ENCODE data around the gene LRRC46. TPM values are rescaled to one million over a fixed set of nuclear protein-coding genes. Genes with fewer than 3 reads are reported as not detected.

LRRC46 gene
- 0.11 and 0.13 TPM in 2 replicates for total RNA-seq

GRCh38 chr17:47831003-47831933 lies at the start of gene LRRC46, which contains the start of gene MRPL10:
TSS of gene LRRC46 (plus strand) at chr17:47831670. CDS start at chr17:47831990, 320 bp downstream.
TSS of gene MRPL10 (minus strand) at chr17:47831541. CDS start at chr17:47831511, 30 bp downstream.

GRCh38 chr17:47821424-47822391 lies 9.8 kb upstream of the LRRC46 start, which contains the start of gene OSBPL7:
TSS of gene OSBPL7 (minus strand) at chr17:47821794. CDS start at chr17:47820278, 1,516 bp downstream.

GRCh38 chr17:47840742-47841487 lies 9.4 kb downstream of the LRRC46 start, which contains the start of gene SCRN2:
TSS of gene SCRN2 (minus strand) at chr17:47841273. CDS start at chr17:47840843, 430 bp downstream.

GRCh38 chr17:47850692-47851573 lies 19.5 kb downstream of the LRRC46 start, which contains the start of gene SP6:
TSS of gene SP6 (minus strand) at chr17:47851163. CDS start at chr17:47848429, 2,734 bp downstream.

Other genes with a start within 250 kb of the LRRC46 start
- gene KPNB1, start 181.8 kb upstream of the LRRC46 start, total RNA-seq, result 282 and 311 TPM in 2 replicates
- 11.1 and 12.5 TPM in 2 replicates for gene TBKBP1, start 137.5 kb upstream of the LRRC46 start, total RNA-seq
- not detected in 2 replicates for gene TBX21, start 98.4 kb upstream of the LRRC46 start, total RNA-seq
- gene OSBPL7, start 9.9 kb upstream of the LRRC46 start, total RNA-seq, result 6.8 and 9.5 TPM in 2 replicates
- gene MRPL10, start 129 bp upstream of the LRRC46 start, total RNA-seq, result 31.5 and 33.6 TPM in 2 replicates
- 29.4 and 36.5 TPM in 2 replicates for gene SCRN2, start 9.6 kb downstream of the LRRC46 start, total RNA-seq
- gene SP6, start 19.5 kb downstream of the LRRC46 start, total RNA-seq, result 0.22 and 0.26 TPM in 2 replicates
- gene SP2, start 64.6 kb downstream of the LRRC46 start, total RNA-seq, result 2.2 and 2.6 TPM in 2 replicates
- gene PNPO, start 109.9 kb downstream of the LRRC46 start, total RNA-seq, result 46.6 and 47.6 TPM in 2 replicates
- 0.11 TPM in 1 of 2 replicates, not detected in the other for gene PRR15L, start 126.2 kb downstream of the LRRC46 start, total RNA-seq
- gene CDK5RAP3, start 139.4 kb downstream of the LRRC46 start, total RNA-seq, result 51.1 and 55.5 TPM in 2 replicates
- 174 and 180 TPM in 2 replicates for gene COPZ2, start 206.1 kb downstream of the LRRC46 start, total RNA-seq
- gene NFE2L1, start 216.7 kb downstream of the LRRC46 start, total RNA-seq, result 150 and 167 TPM in 2 replicates